Loucy (cell line): ENCODE data around the gene GAPVD1.

Experiments
- H2AFZ ChIP-seq: fragments of 200-600 bp; sonication (generic); 2 replicates; pipeline ENCODE4 v1.6.0; 2016; ENCODE audit warnings: antibody characterized with exemption, mild to moderate bottlenecking, low read length, moderate library complexity
- H3F3A ChIP-seq: fragments of 200-600 bp; 2 replicates; pipeline ENCODE4 v1.6.0; 2016; ENCODE audit warnings: antibody characterized with exemption, low read depth, mild to moderate bottlenecking
- H3K27me3 ChIP-seq: fragments of 200-600 bp; sonication (generic); 2 replicates; pipeline ENCODE4 v1.6.1; 2014; ENCODE audit warnings: low read length, mild to moderate bottlenecking; ENCODE audit not compliant: insufficient read depth, poor library complexity, severe bottlenecking
- H3K36me3 ChIP-seq: fragments of 200-600 bp; sonication (generic); 2 replicates; pipeline ENCODE4 v1.6.1; 2016; ENCODE audit warnings: low read length; ENCODE audit not compliant: insufficient read depth
- H3K4me1 ChIP-seq: fragments of 200-600 bp; sonication (generic); 2 replicates; pipeline ENCODE4 v1.5.1; 2014; ENCODE audit warnings: low read length, mild to moderate bottlenecking; ENCODE audit not compliant: insufficient read depth, poor library complexity, severe bottlenecking
- H3K4me2 ChIP-seq: fragments of 200-600 bp; sonication (generic); 2 replicates; pipeline ENCODE4 v1.6.0; 2014; ENCODE audit warnings: antibody characterized with exemption, low read length, low read depth, mild to moderate bottlenecking; ENCODE audit not compliant: poor library complexity, severe bottlenecking
- H3K4me3 ChIP-seq: fragments of 200-600 bp; sonication (generic); 2 replicates; pipeline ENCODE4 v1.5.1; 2014; ENCODE audit warnings: low read length, mild to moderate bottlenecking, mixed read lengths; ENCODE audit not compliant: poor library complexity, severe bottlenecking
- H3K79me2 ChIP-seq: fragments of 200-600 bp; sonication (generic); 2 replicates; pipeline ENCODE4 v1.6.1; 2014; ENCODE audit warnings: low read length; ENCODE audit not compliant: insufficient read depth
- H3K9ac ChIP-seq: fragments of 200-600 bp; sonication (generic); 2 replicates; pipeline ENCODE4 v1.6.0; 2014; ENCODE audit warnings: mild to moderate bottlenecking, low read depth, low read length, moderate library complexity; ENCODE audit not compliant: poor library complexity, severe bottlenecking
- H3K9me2 ChIP-seq: fragments of 200-600 bp; sonication (generic); replicated peaks from 2 replicates; pipeline ENCODE4 v1.6.1; 2016; ENCODE audit warnings: low read depth, low read length, mixed read lengths
- H3K9me3 ChIP-seq: fragments of 200-600 bp; sonication (generic); 2 replicates; pipeline ENCODE4 v1.6.1; 2014; ENCODE audit warnings: mild to moderate bottlenecking, antibody characterized with exemption, low read length, low read depth; ENCODE audit not compliant: insufficient read depth
- H4K20me1 ChIP-seq: fragments of 200-600 bp; sonication (generic); 2 replicates; pipeline ENCODE4 v1.6.0; 2014; ENCODE audit warnings: antibody characterized with exemption, low read length, mild to moderate bottlenecking; ENCODE audit not compliant: insufficient read depth, poor library complexity, severe bottlenecking
- EZH2phosphoT487 ChIP-seq: fragments of 200-600 bp; IDR thresholded peaks from 2 replicates; pipeline ENCODE4 v1.6.1; 2018; ENCODE audit warnings: antibody characterized with exemption, mild to moderate bottlenecking, moderate library complexity, borderline replicate concordance
- TF ChIP-seq, protein P1 (sequence below): fragments of 200-600 bp; sonication (generic); conservative IDR thresholded peaks from 2 replicates; pipeline ENCODE4 v1.5.1; 2014; ENCODE audit warnings: mild to moderate bottlenecking, antibody characterized with exemption, low read length

GAPVD1 gene

DNA sequence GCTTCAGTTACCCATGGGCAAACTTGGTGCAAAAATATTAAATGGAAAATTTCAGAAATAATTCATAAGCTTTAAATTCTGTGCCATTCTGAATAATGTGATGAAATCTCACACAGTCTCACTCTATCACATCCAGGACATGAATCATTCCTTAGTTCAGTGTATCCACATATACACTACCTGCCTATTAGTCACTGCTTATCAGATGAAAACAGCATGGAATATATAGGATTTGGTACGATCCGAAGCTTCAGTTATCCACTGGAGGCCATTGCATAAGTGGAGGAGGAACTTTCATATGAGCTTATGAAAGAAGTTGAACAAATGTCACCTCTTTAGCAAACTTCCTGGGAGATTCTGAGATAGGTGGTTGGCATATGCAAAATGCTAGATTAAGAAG is 64.2 kb downstream of the GAPVD1 start:
- Histone ChIP-seq H3K4me3 (no peak overlapping the region), H3K27me3 (no peaks in the 10 kb centered on the region), H3K9ac (no peak overlapping the region), H3K4me2 (no peak overlapping the region), H3K4me1 (no peaks in the 10 kb centered on the region), H3F3A (no peaks in the 10 kb centered on the region), H3K9me2 (no peaks in the 10 kb centered on the region), H4K20me1 (no peaks in the 10 kb centered on the region), H3K9me3 (no peaks in the 10 kb centered on the region), H3K36me3 (peaks cover 63% of the 10 kb centered on the region; the same call in 1 of the 2 replicates), H3K79me2 (no peaks in the 10 kb centered on the region), H2AFZ (no peak overlapping the region)
- TF ChIP-seq, protein P1, sequence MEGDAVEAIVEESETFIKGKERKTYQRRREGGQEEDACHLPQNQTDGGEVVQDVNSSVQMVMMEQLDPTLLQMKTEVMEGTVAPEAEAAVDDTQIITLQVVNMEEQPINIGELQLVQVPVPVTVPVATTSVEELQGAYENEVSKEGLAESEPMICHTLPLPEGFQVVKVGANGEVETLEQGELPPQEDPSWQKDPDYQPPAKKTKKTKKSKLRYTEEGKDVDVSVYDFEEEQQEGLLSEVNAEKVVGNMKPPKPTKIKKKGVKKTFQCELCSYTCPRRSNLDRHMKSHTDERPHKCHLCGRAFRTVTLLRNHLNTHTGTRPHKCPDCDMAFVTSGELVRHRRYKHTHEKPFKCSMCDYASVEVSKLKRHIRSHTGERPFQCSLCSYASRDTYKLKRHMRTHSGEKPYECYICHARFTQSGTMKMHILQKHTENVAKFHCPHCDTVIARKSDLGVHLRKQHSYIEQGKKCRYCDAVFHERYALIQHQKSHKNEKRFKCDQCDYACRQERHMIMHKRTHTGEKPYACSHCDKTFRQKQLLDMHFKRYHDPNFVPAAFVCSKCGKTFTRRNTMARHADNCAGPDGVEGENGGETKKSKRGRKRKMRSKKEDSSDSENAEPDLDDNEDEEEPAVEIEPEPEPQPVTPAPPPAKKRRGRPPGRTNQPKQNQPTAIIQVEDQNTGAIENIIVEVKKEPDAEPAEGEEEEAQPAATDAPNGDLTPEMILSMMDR: no peak
- no peak for TF ChIP-seq EZH2phosphoT487

DNA sequence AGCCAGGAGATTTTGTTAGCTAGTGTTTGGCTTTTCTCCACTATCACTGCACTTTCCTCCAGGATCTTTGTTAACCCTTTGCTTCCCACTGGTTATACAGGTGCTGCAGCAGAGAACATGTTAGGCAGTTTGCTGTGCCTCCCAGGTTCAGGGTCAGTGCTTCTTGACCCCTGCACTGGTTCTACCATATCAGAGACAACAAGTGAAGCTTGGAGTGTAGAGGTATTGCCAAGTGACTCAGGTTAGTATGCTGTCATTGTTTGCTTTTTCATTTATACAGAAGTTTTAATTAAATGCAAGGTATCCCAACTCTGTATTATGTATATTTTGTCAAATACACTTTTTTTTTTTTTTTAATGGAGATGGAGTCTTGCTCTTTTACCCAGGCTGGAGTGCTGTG is 68.4 kb downstream of the GAPVD1 start:
- Histone ChIP-seq H3K36me3 (peaks cover 74% of the 10 kb centered on the region), H3K4me1 (no peaks in the 10 kb centered on the region), H3K4me3 (no peak overlapping the region), H3F3A (no peaks in the 10 kb centered on the region), H3K9me2 (no peaks in the 10 kb centered on the region), H3K9me3 (no peaks in the 10 kb centered on the region), H2AFZ (no peak overlapping the region), H3K4me2 (no peak overlapping the region), H4K20me1 (no peaks in the 10 kb centered on the region), H3K27me3 (no peaks in the 10 kb centered on the region), H3K79me2 (no peaks in the 10 kb centered on the region), H3K9ac (no peak overlapping the region)
- TF ChIP-seq EZH2phosphoT487: no peak
- TF ChIP-seq, protein P1: no peak

DNA sequence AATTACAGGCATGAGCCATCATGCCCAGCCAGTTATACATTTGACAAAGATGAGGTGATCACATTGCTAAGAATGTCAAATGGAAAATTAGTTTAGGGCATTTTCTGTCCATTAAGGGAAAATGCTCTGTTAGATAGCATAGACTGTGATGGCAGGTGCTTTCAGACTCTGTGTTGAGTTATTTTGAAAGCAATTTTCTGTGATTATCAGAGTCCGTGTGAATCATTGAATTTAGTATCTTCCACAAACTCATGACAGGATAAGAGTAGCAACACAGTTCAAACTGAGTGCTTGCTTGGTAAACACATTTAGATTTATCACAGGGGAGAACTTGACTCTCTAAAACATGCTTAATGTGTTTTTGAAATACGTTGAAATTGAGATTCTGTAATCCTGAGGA is 69.0 kb downstream of the GAPVD1 start:
- TF ChIP-seq, protein P1: no peak
- TF ChIP-seq EZH2phosphoT487: no peak
- H3K36me3 ChIP-seq: peaks cover 71% of the 10 kb centered on the region
- no peaks in the 10 kb centered on the region for H3F3A ChIP-seq
- H4K20me1 ChIP-seq: no peaks in the 10 kb centered on the region
- H3K9me2 ChIP-seq: no peaks in the 10 kb centered on the region
- H3K27me3 ChIP-seq: no peaks in the 10 kb centered on the region
- H3K4me3 ChIP-seq: no peak overlapping the region
- no peaks in the 10 kb centered on the region for H3K9me3 ChIP-seq
- no peaks in the 10 kb centered on the region for H3K4me1 ChIP-seq
- H2AFZ ChIP-seq: no peak overlapping the region
- no peak overlapping the region for H3K4me2 ChIP-seq
- no peak overlapping the region for H3K9ac ChIP-seq
- H3K79me2 ChIP-seq: no peaks in the 10 kb centered on the region
